Panc1 (cell line): ENCODE measurements around the gene ETF1. TPM values are rescaled to one million over a fixed set of nuclear protein-coding genes. Genes with fewer than 3 reads are reported as not detected.

ENCODE experiments used
- ATAC-seq: fragments of 200-7000 bp; cut with Tn5 transposase; 2 replicates; pipeline ENCODE4 v1.9.1; 2020; ENCODE audit warnings: mild to moderate bottlenecking, moderate library complexity
- BruUV-seq: library from RNA; stranded (reverse); fragments of 400-500 nt; replicated peaks from 2 replicates; lab custom pipeline; 2021; lab: Mats Ljungman, UMichigan
- CTCF ChIA-PET: fragments of 300-600 bp; sonication (Branson Sonifier 250); formaldehyde crosslinking; loops from one replicate; lab custom pipeline; 2022; ENCODE audit warnings: antibody characterized with exemption; lab: Charles Lee
- POLR2A ChIA-PET: fragments of 300-600 bp; sonication (Branson Sonifier 250); formaldehyde crosslinking; loops from one replicate; lab custom pipeline; 2022; ENCODE audit warnings: antibody characterized with exemption; lab: Charles Lee
- DNase-seq: peaks from one replicate; pipeline ENCODE4 v3.0.0-alpha.2; 2010; ENCODE audit warnings: low read depth, low spot score
- H3K27ac ChIP-seq: 2 replicates; pipeline ENCODE4 v1.5.1; 2011; ENCODE audit warnings: mild to moderate bottlenecking, low read length, inconsistent platforms
- H3K27me3 ChIP-seq: fragments of 200-500 bp; sonication (Bioruptor generic); 2 replicates; pipeline ENCODE4 v1.6.0; 2014; ENCODE audit warnings: low read length, inconsistent platforms; ENCODE audit not compliant: control insufficient read depth, insufficient read depth
- H3K36me3 ChIP-seq: fragments of 200-500 bp; sonication (Bioruptor generic); 2 replicates; pipeline ENCODE4 v1.5.1; 2014; ENCODE audit warnings: inconsistent platforms, mild to moderate bottlenecking, low read length, moderate library complexity; ENCODE audit not compliant: control insufficient read depth, insufficient read depth
- H3K4me1 ChIP-seq: 2 replicates; pipeline ENCODE4 v1.5.1; 2011; ENCODE audit warnings: inconsistent platforms, mild to moderate bottlenecking, low read length, moderate library complexity; ENCODE audit not compliant: control insufficient read depth, insufficient read depth
- H3K4me3 ChIP-seq, 2 experiments: 2 replicates each; pipeline ENCODE4 v1.5.1; 2011 to 2012; ENCODE audit warnings: low read depth in 2 of 2, low read length in 2 of 2, mild to moderate bottlenecking in 2 of 2, inconsistent platforms in 1 of 2, moderate library complexity in 1 of 2
- H3K9me3 ChIP-seq: fragments of 200-500 bp; sonication (Bioruptor generic); 2 replicates; pipeline ENCODE4 v1.5.1; 2014; ENCODE audit warnings: low read depth, mild to moderate bottlenecking, inconsistent platforms, low read length, moderate library complexity; ENCODE audit not compliant: control insufficient read depth, insufficient read depth
- POLR2AphosphoS5 ChIP-seq: IDR thresholded peaks from 2 replicates; pipeline ENCODE4 v1.6.1; 2012; ENCODE audit warnings: mild to moderate bottlenecking, low read depth, low read length, moderate library complexity
- REST ChIP-seq, 2 experiments: IDR thresholded peaks; 2 replicates each; pipeline ENCODE4 v1.6.1; 2011 to 2012; ENCODE audit warnings: low read depth in 2 of 2, control low read depth in 1 of 2, low read length in 1 of 2, mild to moderate bottlenecking in 1 of 2, moderate library complexity in 1 of 2; ENCODE audit not compliant: insufficient read depth in 1 of 2
- SIN3A ChIP-seq: IDR thresholded peaks from 2 replicates; pipeline ENCODE4 v1.6.1; 2012; ENCODE audit warnings: low read depth, mild to moderate bottlenecking, low read length, moderate library complexity, borderline replicate concordance; ENCODE audit not compliant: insufficient read depth
- TCF7L2 ChIP-seq: IDR thresholded peaks from 2 replicates; pipeline ENCODE4 v1.6.1; 2011; ENCODE audit warnings: mild to moderate bottlenecking, low read depth, low read length, inconsistent platforms
- in situ Hi-C: cut with HindIII; loops from 2 replicates; pipeline ENCODE4 v1.10.0; 2016; ENCODE audit warnings: low sequenced_read_pairs, low pct_unique_long_range_greater_than_20kb
- intact Hi-C: fragments of 100-400 bp; cut with micrococcal nuclease; formaldehyde crosslinking; loops from one replicate; pipeline ENCODE4 v1.10.0; 2022; ENCODE audit not compliant: unreplicated experiment
- total RNA-seq: library from RNA; stranded (reverse); gene quantifications from one replicate; pipeline ENCODE4 v1.2.1, GENCODE V29; 2021; ENCODE audit not compliant: unreplicated experiment
- TF ChIP-seq, protein P1 (sequence below): fragments of 450-650 bp; IDR thresholded peaks from 2 replicates; pipeline ENCODE4 v1.5.1; 2017; ENCODE audit warnings: mild to moderate bottlenecking

ETF1 gene
- total RNA-seq, 1 experiment from 2014 or later, result 168 TPM

GRCh38 chr5:138543730-138544104 is 681 bp upstream of the ETF1 start:
- Histone ChIP-seq H3K4me3 (peak overlapping the region; percentile 90 to 95), H3K27ac (peak overlapping the region; percentile 95), H3K36me3 (peaks cover 38% of the 10 kb centered on the region), H3K9me3 (no peaks in the 10 kb centered on the region), H3K27me3 (no peaks in the 10 kb centered on the region), H3K4me1 (peaks cover 36% of the 10 kb centered on the region)
- DNase-seq (no peak), ATAC-seq (peak; percentile 69)
- POLR2A ChIA-PET, result interaction anchor here (0.6 to 1.5 kb wide), 8 partner anchors 8 to 1782 kb away, joined by 3 to 8 read pairs (median 4); no protein-coding TSS in a partner anchor
- TF ChIP-seq REST (IDR thresholded peaks at IDR 0.05; ENCODE audit: insufficient read depth in 1 of 2, low read depth in 2 of 2, low read length in 1 of 2), result no peak
- TF ChIP-seq POLR2AphosphoS5, result no peak
- TF ChIP-seq, protein P1, sequence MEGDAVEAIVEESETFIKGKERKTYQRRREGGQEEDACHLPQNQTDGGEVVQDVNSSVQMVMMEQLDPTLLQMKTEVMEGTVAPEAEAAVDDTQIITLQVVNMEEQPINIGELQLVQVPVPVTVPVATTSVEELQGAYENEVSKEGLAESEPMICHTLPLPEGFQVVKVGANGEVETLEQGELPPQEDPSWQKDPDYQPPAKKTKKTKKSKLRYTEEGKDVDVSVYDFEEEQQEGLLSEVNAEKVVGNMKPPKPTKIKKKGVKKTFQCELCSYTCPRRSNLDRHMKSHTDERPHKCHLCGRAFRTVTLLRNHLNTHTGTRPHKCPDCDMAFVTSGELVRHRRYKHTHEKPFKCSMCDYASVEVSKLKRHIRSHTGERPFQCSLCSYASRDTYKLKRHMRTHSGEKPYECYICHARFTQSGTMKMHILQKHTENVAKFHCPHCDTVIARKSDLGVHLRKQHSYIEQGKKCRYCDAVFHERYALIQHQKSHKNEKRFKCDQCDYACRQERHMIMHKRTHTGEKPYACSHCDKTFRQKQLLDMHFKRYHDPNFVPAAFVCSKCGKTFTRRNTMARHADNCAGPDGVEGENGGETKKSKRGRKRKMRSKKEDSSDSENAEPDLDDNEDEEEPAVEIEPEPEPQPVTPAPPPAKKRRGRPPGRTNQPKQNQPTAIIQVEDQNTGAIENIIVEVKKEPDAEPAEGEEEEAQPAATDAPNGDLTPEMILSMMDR, result no peak
- TF ChIP-seq SIN3A, result no peak
- in situ Hi-C loops, result no loop called here
- BruUV-seq, result TSS peak; percentile 95
- intact Hi-C loops, result no loop called here
- CTCF ChIA-PET, result no interaction called here

- in situ Hi-C loops, result no loop called here
- TF ChIP-seq TCF7L2, result no peak
- no peak for TF ChIP-seq POLR2AphosphoS5
- no peak for TF ChIP-seq REST (IDR thresholded peaks at IDR 0.05; ENCODE audit: insufficient read depth in 1 of 2, low read depth in 2 of 2, low read length in 1 of 2)
- no peak for TF ChIP-seq SIN3A
- TF ChIP-seq, protein P1, result no peak
- BruUV-seq, result no TSS peak
Measured at GRCh38 chr5:138542180-138542955, 668 bp downstream of the ETF1 start.

More at GRCh38 chr5:138542180-138542955, 668 bp downstream of the ETF1 start:
- Histone ChIP-seq H3K27me3 (no peaks in the 10 kb centered on the region), H3K4me3 (peak overlapping the region; percentile 90 to 97), H3K9me3 (no peaks in the 10 kb centered on the region), H3K36me3 (peaks cover 42% of the 10 kb centered on the region), H3K4me1 (peaks cover 37% of the 10 kb centered on the region), H3K27ac (peak overlapping the region; percentile 90)
- no peak for DNase-seq
- ATAC-seq, result no peak
- ChIA-PET POLR2A (interaction anchor here (0.6 to 1.5 kb wide), 3 partner anchors 9 to 228 kb away, joined by 4 to 8 read pairs (median 5); no protein-coding TSS in a partner anchor), CTCF (no interaction called here)
- intact Hi-C loops, result no loop called here
